ENCODE data around the gene ZNF230. TPM values are rescaled to one million over a fixed set of nuclear protein-coding genes. Genes with fewer than 3 reads are reported as not detected.

Gene ZNF230
- total RNA-seq, 3 donors from 2014 or later = 3.0 to 8.3 (median 5.6) TPM

DNA sequence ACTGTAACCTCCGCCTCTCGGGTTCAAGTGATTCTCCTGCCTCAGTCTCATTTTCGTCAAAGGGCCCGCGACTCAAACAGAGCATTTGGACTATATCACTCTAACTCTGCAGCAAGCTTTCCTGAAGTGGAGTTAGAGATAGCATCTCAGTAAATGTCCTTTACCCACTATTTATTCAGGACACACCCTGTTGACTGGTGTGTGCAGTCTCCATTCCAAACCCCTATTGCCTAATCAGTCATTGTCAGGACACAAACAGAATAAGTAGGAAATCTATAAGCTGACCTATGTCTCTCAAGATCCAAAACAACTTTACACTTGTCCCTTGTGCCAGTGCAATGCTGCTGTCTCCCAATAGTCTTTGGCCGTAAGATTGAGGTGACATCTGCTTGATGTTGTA is 23.9 kb downstream of the ZNF230 start:
- Histone ChIP-seq H3K9me3 (peaks cover 39 to 44% of the 10 kb centered on the region in 2 donors), H3K27me3 (no peaks in the 10 kb centered on the region), H3K4me3 (no peak overlapping the region), H3K27ac (no peak overlapping the region), H3K4me1 (no peaks in the 10 kb centered on the region), H3K36me3 (peaks cover 22% of the 10 kb centered on the region)
- TF ChIP-seq CTCF (IDR thresholded peaks at IDR 0.05) (no peak), POLR2A (IDR thresholded peaks at IDR 0.05) (no peak), POLR2AphosphoS5 (IDR thresholded peaks at IDR 0.05) (no peak)
- no peak for DNase-seq (ENCODE audit: low spot score in 2 of 2)
- intact Hi-C loops (cut with DNase I; ENCODE audit: low total_unique reads) = no loop called here

DNA sequence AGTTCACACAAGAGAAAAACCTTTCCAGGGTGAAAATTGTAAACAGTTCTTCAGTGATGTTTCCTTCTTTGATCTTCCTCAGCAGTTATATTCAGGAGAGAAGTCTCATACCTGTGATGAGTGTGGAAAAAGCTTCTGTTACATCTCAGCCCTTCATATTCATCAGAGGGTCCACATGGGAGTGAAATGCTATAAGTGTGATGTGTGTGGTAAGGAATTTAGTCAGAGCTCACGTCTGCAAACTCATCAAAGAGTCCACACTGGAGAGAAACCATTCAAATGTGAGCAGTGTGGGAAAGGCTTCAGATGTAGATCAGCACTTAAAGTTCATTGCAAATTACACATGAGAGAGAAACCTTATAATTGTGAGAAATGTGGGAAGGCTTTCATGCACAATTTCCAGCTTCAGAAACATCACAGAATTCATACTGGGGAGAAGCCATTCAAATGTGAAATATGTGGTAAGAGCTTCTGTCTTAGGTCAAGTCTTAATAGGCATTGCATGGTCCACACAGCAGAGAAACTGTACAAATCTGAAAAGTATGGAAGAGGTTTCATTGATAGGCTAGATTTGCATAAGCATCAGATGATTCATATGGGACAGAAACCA is 29.3 kb downstream of the ZNF230 start:
- no peak for TF ChIP-seq POLR2A (IDR thresholded peaks at IDR 0.05)
- no peak for TF ChIP-seq CTCF (IDR thresholded peaks at IDR 0.05)
- TF ChIP-seq POLR2AphosphoS5 (IDR thresholded peaks at IDR 0.05) = no peak
- peaks cover 82 to 99% of the 10 kb centered on the region in 2 donors for H3K9me3 ChIP-seq
- H3K4me3 ChIP-seq = no peak overlapping the region
- no peak for DNase-seq (ENCODE audit: low spot score in 2 of 2)
- no peak overlapping the region for H3K27ac ChIP-seq
- intact Hi-C loops (cut with DNase I; ENCODE audit: low total_unique reads) = no loop called here
- H3K27me3 ChIP-seq = no peaks in the 10 kb centered on the region
- H3K4me1 ChIP-seq = no peaks in the 10 kb centered on the region
- H3K36me3 ChIP-seq = peaks cover 30% of the 10 kb centered on the region

DNA sequence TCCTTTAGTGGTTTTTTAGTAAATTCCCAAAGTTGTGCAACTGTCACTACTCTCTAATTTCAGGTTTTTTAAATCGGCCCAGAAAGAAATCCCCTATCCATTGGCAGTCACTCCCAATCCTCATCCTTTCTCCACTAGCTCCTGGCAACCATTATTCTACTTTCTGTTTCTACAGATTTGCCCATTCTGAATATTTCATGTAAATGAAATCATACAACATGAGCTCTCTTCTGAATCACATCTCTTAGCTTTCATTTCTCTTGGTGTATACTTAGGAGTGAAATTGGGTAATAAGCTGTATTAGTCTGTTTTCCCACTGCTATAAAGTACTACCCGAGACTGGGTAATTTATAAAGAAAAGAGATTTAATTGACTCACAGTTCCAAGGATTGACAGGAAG is 39.4 kb downstream of the ZNF230 start:
- H3K27ac ChIP-seq = no peak overlapping the region
- peaks cover 0 to 46% of the 10 kb centered on the region in 2 donors for H3K9me3 ChIP-seq
- no peaks in the 10 kb centered on the region for H3K4me1 ChIP-seq
- no peaks in the 10 kb centered on the region for H3K36me3 ChIP-seq
- intact Hi-C loops (cut with DNase I; ENCODE audit: low total_unique reads) = no loop called here
- H3K4me3 ChIP-seq = no peak overlapping the region
- no peak for DNase-seq (ENCODE audit: low spot score in 2 of 2)
- no peak for TF ChIP-seq CTCF (IDR thresholded peaks at IDR 0.05)
- no peaks in the 10 kb centered on the region for H3K27me3 ChIP-seq

- Histone ChIP-seq H3K36me3 (peaks cover 5% of the 10 kb centered on the region), H3K27ac (peak overlapping the region; percentile 61 to 85), H3K27me3 (no peaks in the 10 kb centered on the region), H3K4me3 (peak overlapping the region; percentile 64 to 87 (median 80)), H3K4me1 (no peaks in the 10 kb centered on the region), H3K9me3 (peaks cover 0 to 7% of the 10 kb centered on the region in 2 donors)
- TF ChIP-seq POLR2A (IDR thresholded peaks at IDR 0.05) (no peak), POLR2AphosphoS5 (IDR thresholded peaks at IDR 0.05) (no peak), CTCF (IDR thresholded peaks at IDR 0.05) (peak in 1 of 3 donors; percentile 7)
- intact Hi-C loops (cut with DNase I; ENCODE audit: low total_unique reads) = no loop called here
- DNase-seq (ENCODE audit: low spot score in 2 of 2) = peak in 1 of 2 donors; percentile 54
Measured at GRCh38 chr19:44050740-44051649, 48.2 kb downstream of the ZNF230 start.

Measured in breast epithelium (tissue), 4 donors.